Activated CD4-positive, alpha-beta T cell treated with anti-CD3 and anti-CD28 coated beads, Interleukin-10, Interleukin-2, amounts not matched to agents 100 ng/mL and 50 ng/mL, durations not matched to agents 16 hours and 8 hours (primary cell): ENCODE results near the gene TLE4.
"Not testable (repeated sequence)": the region's sequence is repeated elsewhere in the genome, so short reads cannot be mapped to it uniquely, and the experiment has no call there.

Experiments
- DNase-seq: peaks from one replicate; pipeline ENCODE4 v3.0.0-alpha.2; 2020

The TLE4 gene

DNA sequence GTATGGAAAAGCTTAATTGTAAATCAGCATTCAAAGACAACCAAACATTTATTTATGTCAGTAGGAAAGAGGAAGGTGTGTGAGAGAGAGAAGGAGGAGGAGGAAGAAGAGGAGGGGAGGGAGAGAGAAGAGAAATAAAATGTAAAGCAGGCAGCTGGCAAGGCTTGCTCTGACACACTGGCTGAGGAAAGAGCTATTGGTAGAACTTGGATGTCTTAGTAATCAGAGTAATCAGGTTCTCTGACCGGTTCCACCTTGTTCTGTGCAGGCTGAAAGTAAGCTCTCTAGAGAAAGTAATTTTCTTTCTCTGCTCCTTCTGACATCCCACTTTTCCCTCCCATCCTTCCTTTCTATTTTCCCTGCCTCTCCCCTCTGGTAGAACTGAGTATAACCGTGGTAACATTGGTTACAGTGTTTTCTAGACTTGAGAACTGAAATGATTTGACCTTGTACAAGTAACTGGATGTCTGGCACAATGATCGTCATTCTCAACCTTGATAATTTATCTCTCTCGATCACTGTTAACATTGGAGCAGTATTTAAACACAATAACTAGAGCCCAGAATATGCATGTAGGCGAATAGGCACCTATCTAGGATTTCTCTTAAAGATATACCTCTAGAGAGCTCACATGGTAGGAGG lies 33.3 kb downstream of the TLE4 start:
- no peak for DNase-seq

DNA sequence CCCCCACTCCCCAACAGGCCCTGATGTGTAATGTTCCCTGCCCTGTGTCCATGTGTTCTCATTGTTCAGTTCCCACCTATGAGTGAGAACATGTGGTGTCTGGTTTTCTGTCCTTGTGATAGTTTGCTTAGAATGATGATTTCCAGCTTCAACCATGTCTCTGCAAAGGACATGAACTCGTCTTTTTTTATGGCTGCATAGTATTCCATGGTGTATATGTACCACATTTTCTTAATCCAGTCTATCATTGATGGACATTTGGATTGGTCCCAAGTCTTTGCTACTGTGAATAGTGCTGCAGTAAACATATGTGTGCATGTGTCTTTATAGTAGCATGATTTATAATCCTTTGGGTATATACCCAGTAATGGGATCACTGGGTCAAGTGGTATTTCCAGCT lies 34.8 kb downstream of the TLE4 start:
- not testable (repeated sequence) for DNase-seq

DNA sequence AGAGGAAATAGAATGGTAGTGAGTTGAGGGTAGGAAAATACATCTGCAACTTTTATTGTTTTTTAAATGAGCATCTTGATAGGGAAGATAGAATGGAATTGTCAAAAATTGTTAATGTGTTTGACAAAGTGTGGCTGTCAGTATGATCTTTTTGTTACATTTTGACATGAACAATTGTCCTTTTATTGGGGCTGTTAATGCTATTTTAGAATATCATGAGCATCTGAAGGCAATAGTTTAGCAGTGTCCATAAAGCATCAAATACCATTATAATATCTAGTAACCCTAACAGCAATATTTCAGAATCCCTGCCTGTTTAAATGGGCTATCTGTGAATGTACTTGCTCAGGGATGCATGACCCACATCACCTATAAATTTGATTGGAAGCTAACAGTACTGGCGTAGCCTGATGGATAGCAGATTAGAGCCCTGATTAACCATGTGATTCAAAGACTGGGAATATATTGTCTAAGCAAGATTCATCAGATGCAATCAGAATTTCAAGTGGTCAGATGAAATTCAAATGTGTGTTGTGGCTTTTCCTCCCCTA lies 37.8 kb downstream of the TLE4 start:
- no peak for DNase-seq

DNA sequence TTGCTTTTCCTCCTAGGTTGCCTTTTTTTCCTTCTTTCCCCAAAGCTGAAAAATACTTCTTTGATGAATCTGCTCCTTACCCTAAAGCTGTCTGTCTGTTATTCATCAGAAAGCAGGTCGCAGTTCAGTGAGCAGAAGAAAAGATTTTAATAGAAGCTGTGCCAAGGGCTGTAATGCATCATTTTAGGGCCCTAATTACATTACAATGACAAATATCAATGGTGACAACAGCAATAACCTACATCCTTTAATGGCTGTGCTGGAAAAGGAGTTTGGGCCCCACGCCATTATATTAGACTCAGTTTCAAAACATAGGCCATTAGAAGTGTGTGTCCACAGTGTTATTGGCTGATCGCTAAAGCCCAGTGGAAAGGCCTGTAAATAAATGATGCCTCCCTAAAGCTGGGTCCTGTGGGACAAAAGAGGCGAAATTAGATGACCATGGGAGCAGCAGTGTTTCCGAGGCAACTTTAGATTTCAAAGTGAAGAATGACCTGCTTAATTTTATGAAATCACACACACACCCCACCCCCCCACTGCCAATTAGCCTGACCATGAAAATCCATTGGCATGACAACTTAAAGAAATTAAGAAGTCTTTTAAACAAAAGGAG lies 38.4 kb downstream of the TLE4 start:
- DNase-seq = no peak

DNA sequence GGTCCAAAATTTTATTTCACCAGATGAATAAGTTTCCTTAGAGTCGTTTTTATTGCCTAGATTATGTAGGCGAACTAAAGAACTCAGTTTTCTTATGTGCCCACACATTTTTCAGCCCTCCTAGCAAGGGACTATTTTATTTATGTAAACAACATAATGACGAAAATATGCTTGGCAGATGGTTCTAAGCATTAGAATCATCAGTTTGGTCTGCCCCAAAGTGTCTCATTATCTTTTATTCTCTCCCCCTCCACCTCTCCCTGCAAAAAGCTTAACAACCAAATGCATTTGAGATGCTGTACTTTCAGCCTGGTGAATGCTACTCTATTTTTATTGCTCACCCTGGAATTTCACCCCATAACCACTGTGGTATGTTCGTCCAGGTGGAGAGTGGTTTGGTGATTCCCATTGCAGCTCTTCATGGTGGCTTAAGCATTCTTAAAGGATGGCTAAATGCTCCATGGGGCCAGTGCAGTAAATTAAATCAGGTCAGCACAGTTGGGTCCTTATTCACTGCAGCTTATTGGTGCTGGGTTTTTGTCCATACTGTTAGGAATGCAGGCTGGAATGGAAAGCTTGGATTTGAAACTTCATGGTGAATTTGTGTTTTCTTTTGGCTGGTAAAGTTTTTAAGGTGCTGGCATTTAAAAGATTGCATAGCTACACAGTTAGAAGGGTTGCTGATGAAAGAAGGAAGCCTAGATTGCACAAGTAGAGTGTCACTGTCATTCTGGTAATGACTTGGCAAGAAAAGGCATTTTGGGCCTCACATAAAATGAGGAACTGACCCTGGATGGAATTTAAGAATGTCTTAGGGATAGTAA lies 39.2 kb downstream of the TLE4 start:
- DNase-seq = peak; percentile 31

DNA sequence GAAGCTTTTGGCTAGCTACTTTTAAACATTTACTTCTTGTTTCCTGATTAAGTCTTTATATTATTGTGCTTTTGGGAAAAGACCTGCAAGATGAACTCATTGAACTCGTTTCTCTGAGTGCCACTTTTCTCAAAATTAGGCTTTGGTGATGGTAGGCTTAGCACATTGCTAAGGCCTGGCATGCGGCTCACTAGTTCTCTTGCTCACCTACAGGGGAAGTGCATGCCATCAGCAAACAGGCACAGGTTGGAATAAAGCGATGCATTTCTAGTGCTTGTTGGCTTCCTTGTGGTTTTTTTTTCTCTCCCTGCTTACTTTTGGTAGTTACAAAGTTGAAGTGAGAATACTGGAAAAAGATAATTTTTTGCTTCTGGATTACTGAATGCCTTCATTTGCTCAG lies 41.4 kb downstream of the TLE4 start:
- no peak for DNase-seq

DNA sequence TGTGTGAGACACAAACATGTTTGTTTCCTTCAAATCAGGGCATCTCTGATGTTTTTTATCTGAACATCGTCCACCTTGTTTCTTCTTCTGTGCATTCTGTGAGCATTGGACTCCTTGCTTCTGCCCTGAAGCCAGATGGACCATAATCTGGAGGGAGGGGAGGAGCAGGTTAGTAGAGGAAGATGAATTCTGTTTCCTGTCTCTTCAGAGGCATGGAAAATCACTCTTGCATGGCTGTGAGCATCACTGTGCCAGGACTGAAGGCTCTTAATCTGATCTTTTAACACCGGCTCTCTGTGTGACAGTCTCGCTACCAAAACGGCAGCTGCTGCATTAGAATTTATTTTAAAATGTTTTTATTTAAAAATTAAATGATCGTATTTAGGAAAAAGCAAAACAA lies 43.3 kb downstream of the TLE4 start:
- no peak for DNase-seq

DNA sequence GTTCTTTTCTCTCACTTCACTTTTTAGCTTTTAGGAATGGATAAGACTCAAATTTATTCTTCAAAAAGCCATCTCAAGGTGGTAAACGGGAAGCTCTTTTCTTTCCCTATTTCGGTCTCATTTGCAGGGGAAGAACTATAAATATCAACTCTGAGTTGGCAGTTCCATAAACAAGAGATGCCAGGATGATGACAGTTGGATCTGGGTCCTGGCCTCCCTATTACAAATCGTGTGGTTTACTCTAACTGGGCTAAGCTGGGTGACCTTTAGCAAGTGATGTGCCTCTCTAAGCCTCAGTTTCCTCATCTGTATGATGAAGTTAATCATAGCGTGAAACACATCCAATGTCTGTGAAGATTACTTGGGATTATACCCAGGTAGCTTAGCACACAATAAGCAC lies 44.2 kb downstream of the TLE4 start:
- DNase-seq = no peak

DNA sequence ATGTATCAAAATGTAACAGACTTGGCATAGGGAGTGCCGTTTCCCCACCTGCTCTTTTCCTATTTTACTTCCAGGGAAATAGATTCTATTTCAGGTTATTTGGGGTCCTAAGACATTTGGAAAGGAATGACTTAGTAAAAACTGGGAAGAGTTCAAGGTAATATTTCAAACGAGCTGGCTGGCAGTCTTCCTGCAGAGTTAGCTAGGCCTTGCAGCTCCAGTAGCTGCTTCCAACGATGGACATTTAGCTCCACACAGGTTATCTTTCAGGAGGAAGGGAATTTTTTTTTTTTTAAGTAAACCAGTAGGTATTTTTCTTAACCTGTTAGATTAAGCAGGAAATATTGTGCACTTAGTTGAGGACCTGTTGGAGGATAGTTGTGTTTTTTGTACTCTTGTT lies 45.2 kb downstream of the TLE4 start:
- DNase-seq = no peak

DNA sequence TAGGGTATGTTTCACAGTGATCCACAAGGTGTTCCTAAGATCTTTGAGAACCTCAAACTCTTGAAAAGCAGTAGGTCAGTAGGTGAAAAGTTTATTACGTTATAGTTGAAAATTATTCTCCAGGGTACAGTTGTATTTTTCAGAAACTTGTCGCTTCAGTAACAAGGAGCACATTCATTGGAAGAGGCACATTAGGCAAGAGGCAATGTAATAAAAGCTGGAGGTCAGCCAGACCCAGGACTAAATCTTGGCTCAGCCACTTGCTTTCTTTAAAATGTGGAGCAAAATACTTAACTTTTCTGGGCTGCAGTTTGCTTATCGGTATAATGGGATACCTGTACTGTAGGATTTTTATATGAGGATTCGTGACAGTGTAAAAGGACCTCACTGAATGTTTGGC lies 45.6 kb downstream of the TLE4 start:
- no peak for DNase-seq

DNA sequence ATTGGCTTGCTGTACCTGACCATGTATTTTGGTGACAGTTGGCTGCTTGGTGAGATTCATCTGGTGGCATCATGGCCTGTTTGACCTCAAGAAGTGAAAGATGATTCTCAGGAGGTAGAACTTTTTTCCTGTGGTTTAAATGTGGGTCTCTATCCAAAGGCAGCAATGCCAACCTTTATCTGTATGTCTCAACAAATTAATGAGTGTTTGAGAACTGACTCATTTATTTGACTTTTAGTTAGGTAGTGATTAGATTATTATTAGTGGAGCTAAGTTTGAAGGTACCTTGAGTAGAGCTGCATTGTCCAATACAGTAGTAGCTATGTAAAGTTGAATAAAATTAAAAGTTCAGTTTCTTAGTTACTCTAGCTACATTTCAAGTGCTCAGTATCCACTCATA lies 48.2 kb downstream of the TLE4 start:
- no peak for DNase-seq

DNA sequence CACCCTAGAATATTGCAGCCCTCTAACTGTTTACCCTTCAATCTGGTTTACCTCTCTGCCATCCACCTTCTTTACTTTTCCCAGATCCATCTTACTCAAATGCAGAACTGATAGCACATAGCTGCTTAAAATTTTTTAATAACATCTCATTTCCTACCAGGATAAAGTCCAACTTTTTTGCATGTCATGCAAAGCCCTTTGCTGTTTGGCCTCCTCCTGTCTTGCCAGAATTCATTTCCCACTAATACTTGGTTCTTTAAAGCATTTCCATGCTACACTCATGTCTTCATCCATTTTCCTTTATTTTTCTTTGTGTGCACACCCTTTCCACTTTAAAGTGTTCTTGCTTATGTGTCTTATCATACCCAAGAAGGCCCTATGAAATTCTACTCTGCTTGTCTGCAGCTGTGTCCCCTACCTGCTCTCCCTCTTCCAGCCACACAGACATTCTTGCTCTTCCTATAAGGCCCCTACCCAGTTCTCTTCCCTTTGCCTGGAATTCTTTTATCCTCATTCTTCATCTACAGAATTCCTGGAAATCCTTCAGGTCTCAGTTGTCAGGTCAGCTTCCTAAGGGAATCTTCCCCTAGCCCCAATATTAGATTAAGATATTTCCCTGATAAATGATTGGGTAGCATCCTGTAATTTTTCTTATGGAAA lies 50.3 kb downstream of the TLE4 start:
- DNase-seq = no peak

DNA sequence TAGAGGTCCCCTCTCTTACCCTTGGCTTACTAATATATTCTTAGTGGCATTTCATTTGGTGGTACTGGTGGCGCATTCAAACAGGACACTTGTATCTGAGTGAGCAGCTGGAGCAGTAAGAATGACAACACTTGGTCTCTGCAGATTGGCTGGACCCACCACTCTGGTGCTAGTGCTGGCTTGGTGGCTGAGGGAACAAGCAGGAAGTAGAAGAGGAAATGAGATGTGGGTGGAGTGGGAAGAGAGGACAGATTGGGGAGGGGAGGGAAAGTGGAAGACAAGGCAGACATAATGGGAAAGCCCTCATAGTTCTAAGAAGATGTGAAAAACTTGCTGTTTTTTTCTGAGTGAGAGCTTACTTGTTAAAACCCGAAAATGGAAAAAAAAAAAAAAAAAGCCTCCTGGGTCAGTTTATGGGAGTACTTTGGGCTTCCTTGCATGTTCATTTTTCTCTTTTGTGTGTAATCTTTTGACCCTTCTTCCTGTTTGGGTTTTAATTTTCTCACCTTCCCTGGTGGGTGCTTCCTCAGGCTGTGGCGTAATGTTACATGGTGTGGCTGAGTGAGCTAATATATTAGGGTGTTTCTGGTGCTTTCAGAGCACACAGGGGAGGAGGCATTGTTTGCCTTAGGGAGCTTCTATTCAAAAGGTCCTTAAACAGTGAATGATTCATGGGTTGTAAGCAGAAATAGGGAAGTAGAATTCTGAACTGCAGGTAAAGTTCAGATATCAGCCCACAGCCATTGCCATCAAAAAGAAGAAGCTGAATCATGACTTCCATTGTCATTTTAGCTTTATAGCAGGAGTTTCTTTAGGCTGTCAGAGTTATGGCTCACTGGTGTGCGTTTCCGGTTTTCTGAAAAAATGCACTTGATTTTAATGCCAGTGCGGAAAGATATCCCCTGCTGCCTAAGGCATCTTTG lies 52.3 kb downstream of the TLE4 start:
- DNase-seq = peak; percentile 77

DNA sequence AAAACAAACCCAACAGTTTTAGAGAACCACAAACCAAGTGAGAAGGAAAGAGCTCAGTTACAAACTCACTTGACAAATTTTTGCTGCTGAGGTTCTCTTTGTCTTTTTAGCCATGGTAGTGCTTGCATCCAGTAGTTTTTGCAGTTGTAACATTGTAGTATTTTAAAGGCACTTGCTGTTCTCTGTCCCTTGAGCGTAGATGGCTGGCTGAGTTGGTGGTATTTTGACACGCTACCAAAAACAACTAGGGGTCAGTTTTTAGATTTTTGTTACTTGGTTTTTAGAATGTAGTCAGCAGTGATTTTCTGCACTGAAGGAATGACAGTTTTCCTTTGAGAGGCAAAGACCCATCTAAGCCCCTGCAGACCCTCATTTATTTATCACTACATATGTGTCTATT lies 58.0 kb downstream of the TLE4 start:
- no peak for DNase-seq

DNA sequence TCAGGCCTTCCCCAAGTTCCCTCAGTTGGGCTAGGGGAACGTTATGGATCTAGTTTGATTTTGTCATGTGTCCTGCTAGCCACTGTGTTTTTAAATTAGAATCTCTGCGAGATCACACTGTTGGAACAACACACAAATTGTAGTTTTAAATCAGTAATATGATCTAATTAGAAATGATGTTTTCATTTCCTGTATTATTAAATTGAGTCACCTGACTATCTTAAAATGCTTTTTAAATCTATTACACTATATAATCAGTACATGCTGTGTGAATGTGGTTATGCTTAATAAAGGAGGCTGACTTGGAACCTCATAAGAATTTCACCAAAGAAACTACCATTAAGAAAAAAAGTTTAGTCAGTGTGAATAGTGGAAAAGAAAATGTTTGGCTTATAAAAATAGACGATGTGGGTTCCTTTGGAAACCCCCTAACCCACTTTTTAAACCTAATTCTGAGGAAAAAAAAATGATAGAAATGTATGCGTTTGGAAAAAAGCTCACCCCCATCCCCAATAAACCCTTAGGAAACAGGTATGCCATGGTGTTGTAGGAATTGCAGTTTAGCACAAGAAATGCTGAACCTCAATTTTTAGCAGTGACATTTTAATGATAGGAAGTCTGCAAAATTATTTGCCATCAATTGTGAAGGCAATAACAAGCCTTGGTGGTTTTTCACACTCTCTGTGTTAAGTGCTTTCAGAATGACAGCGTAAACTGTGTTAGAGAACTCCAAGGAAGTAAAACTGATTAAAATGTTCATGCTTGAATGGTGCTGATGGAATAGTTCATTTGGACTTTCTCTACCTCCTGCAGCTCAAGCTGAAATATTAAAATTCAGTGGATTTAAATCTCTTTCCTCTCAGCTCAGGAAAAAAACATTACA lies 59.0 kb downstream of the TLE4 start:
- DNase-seq = peak; percentile 76

DNA sequence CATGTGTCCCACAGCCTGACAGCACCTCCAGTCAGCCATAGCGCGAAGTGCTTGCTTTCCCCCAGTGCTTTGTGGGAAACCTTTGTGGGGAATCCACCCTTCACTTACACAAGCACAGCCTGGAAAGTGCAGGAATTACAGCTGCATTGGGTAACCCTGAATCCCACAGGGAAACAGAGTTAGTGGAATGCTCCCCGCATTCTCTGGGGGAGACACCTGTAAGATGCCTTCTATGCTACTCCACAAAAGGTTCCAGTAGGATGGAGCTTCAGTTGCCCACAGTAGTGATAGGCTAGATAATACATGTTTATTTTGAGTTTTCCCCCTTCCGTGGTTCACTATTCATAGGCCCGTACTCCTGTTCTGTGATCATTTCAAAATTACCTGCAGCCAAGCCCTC lies 60.3 kb downstream of the TLE4 start:
- DNase-seq = no peak

DNA sequence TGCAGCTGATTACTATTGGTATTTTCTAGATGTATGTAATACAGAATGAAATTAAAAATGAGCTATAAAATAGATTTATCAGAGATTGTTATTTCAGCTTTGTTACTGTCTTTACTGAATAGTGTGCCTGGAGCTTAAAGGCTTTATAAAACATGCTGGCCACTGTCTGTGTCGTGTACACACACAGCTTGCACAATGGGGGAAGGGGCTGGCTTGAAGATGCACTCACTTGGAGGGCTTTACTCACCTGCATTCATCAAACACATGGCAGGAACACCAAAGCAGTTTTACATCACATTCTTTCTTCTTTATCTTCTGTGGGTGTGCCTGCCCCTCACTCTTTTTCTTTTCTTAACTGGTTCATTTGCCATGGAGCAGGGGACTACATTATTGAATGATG lies 60.9 kb downstream of the TLE4 start:
- DNase-seq = no peak

DNA sequence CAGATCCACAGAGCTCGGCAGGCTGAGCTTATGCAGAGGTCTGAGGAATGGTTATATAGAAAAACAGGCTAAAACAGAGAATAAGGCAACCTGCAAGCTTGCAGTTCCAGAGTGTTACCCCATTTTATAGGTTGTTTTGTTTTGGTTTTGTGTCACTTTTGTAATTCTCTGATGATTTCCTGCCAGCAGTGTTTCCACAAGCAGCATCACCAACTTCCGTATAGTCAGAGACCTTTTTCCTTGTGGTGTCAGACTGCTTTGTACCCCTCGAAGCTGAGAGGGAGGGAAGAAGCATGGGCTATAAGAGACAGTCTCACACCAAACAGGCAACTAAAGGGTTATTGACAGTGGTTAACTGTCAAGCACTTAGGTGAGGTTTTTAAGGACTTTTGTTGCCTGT lies 61.8 kb downstream of the TLE4 start:
- peak; percentile 49 for DNase-seq

DNA sequence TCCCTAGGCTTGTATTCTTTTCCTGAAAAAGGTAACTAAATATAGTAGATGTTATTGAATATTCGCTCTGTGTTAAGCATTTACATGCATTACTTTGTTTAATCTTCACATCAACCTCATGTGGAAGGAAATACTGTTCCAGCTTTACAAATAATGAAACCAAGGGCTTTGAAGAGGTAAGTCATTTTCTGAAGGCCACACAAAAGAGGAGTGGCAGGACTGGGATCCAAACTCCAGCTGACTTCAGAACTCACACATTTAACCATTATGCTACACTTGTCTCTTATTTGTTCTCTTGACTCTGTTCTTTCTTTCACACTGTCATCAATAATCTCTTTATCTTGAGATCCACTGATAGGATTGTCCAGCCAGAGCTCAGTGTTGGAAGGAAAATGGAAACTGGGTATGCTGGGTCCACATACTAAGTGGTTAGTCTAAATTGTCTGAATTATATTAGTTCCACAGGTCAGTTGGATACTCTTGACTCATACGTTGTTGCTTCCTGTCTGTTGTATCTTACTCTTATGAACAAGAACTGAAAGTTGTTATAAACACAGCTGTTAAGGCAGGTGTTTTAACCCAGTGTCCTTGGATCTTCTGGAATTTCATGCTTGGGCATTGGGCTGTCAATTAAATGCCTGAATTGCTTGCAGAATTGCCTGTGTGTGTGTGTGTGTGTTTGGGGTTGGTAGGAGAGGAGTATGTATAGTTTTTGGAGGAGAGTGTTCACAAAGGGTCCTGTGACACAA lies 65.6 kb downstream of the TLE4 start:
- DNase-seq = peak; percentile 58

DNA sequence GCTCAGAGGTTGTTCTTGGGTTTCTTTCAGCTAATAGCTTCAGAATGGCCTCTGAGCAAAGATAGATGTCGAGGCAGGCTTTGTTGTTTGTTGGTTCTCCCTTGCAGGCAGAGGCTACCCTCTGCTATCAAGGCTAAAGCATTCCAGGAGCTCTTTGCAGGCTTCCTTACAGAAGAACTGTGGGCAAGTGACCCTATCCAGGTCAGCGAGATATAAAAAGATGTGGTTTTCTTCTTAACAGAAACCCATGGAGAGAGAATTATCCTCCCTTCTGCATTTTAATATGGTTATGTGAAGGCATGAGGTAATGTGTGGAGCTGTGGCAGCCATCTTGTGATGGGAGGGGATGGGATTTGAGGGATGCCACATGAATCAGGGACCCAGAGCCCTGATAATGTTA lies 67.0 kb downstream of the TLE4 start:
- DNase-seq = no peak

DNA sequence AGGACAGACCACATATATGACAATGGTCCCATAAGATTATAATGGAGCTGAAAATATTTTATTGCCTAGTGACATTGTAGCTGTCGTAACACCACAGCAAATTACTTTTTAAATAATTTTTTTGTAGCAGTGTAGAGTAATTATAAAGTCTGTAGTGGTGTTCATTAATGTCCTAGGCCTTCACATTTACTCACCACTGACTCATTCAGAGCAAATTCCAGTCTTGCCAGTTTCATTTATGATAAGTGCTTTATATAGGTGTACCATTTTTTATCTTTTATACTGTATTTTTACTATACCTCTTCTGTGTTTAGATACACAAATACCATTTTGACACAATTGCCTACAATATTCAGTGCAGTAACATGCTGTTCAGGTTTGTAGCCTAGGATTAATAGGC lies 67.6 kb downstream of the TLE4 start:
- DNase-seq = no peak
